Measurements from ENCODE around the gene NOC4L.

NOC4L gene

GRCh38 chr12:132158677-132159554 is 14.7 kb downstream of the NOC4L start:
- DNase-seq = no peak

GRCh38 chr12:132159555-132160003 is 15.3 kb downstream of the NOC4L start:
- no peak for DNase-seq

- DNase-seq = no peak
Measured at GRCh38 chr12:132160016-132160415, 15.8 kb downstream of the NOC4L start.

GRCh38 chr12:132160601-132161035 is 16.4 kb downstream of the NOC4L start:
- DNase-seq = no peak

GRCh38 chr12:132161036-132161781 is 17.0 kb downstream of the NOC4L start:
- no peak for DNase-seq

- DNase-seq = no peak
Measured at GRCh38 chr12:132161796-132162507, 17.7 kb downstream of the NOC4L start.

GRCh38 chr12:132162508-132163031 is 18.3 kb downstream of the NOC4L start:
- DNase-seq = peak; percentile 43

GRCh38 chr12:132163041-132163910 is 19.0 kb downstream of the NOC4L start:
- DNase-seq = no peak

GRCh38 chr12:132163911-132164288 is 19.6 kb downstream of the NOC4L start:
- no peak for DNase-seq

GRCh38 chr12:132164426-132164825 is 20.2 kb downstream of the NOC4L start:
- DNase-seq = no peak

- no peak for DNase-seq
Measured at GRCh38 chr12:132165584-132165983, 21.3 kb downstream of the NOC4L start.

- no peak for DNase-seq
Measured at GRCh38 chr12:132166093-132166492, 21.8 kb downstream of the NOC4L start.

- no peak for DNase-seq
Measured at GRCh38 chr12:132166801-132167591, 22.7 kb downstream of the NOC4L start.

- no peak for DNase-seq
Measured at GRCh38 chr12:132167611-132168310, 23.5 kb downstream of the NOC4L start.

- DNase-seq = no peak
Measured at GRCh38 chr12:132168311-132169031, 24.2 kb downstream of the NOC4L start.

- DNase-seq = no peak
Measured at GRCh38 chr12:132169376-132169775, 25.1 kb downstream of the NOC4L start.

- DNase-seq = no peak
Measured at GRCh38 chr12:132170094-132170636, 25.9 kb downstream of the NOC4L start.

- no peak for DNase-seq
Measured at GRCh38 chr12:132170637-132171292, 26.5 kb downstream of the NOC4L start.

All from CD4-positive, alpha-beta T cell treated with Interleukin-10 for 1 hour (primary cell).